Smooth muscle cell (in vitro differentiated cells): ENCODE data around the gene LTBP1. TPM values are rescaled to one million over a fixed set of nuclear protein-coding genes. Genes with fewer than 3 reads are reported as not detected.

Experiments
- DNase-seq: peaks from one replicate; lab custom pipeline; 2025; ENCODE audit not compliant: unreplicated experiment; lab: John Stamatoyannopoulos, UW
- H2AFZ ChIP-seq: fragments of 200-600 bp; sonication (generic); 2 replicates; pipeline ENCODE4 v1.6.0; 2016; ENCODE audit warnings: antibody characterized with exemption, low read depth, mild to moderate bottlenecking
- H3F3A ChIP-seq: fragments of 200-600 bp; sonication (generic); 2 replicates; pipeline ENCODE4 v1.6.0; 2017; ENCODE audit warnings: antibody characterized with exemption, low read depth
- H3K27ac ChIP-seq: fragments of 200-600 bp; sonication (generic); 2 replicates; pipeline ENCODE4 v1.5.1; 2016; ENCODE audit warnings: low read depth, mild to moderate bottlenecking
- H3K27me3 ChIP-seq: fragments of 200-600 bp; sonication (generic); 2 replicates; pipeline ENCODE4 v1.6.1; 2016; ENCODE audit warnings: low read depth, mild to moderate bottlenecking
- H3K36me3 ChIP-seq: fragments of 200-600 bp; sonication (generic); 2 replicates; pipeline ENCODE4 v1.5.1; 2016; ENCODE audit warnings: low read depth
- H3K4me1 ChIP-seq: fragments of 200-600 bp; sonication (generic); 2 replicates; pipeline ENCODE4 v1.5.1; 2016; ENCODE audit warnings: low read depth
- H3K4me2 ChIP-seq: fragments of 200-600 bp; sonication (generic); 2 replicates; pipeline ENCODE4 v1.6.0; 2016; ENCODE audit warnings: mild to moderate bottlenecking
- H3K4me3 ChIP-seq: fragments of 200-600 bp; sonication (generic); 2 replicates; pipeline ENCODE4 v1.5.1; 2016; ENCODE audit warnings: mild to moderate bottlenecking
- H3K79me2 ChIP-seq: fragments of 200-600 bp; sonication (generic); 2 replicates; pipeline ENCODE4 v1.6.0; 2016; ENCODE audit warnings: low read depth, mild to moderate bottlenecking
- H3K9ac ChIP-seq: fragments of 200-600 bp; sonication (generic); 2 replicates; pipeline ENCODE4 v1.6.0; 2016; ENCODE audit warnings: low read depth
- H3K9me3 ChIP-seq: fragments of 200-600 bp; sonication (generic); replicated peaks from 2 replicates; pipeline ENCODE4 v1.5.1; 2016; ENCODE audit warnings: low read depth
- H4K20me1 ChIP-seq: fragments of 200-600 bp; sonication (generic); 2 replicates; pipeline ENCODE4 v1.6.0; 2016; ENCODE audit warnings: low read depth
- CTCF ChIP-seq: fragments of 200-600 bp; sonication (generic); IDR thresholded peaks from 2 replicates; pipeline ENCODE4 v1.5.1; 2017; ENCODE audit warnings: borderline replicate concordance, mild to moderate bottlenecking, antibody characterized with exemption; ENCODE audit not compliant: insufficient read depth, poor library complexity, severe bottlenecking
- WGBS: methylation state at CpG from one replicate; pipeline ENCODE4 v1.1.7; 2016; ENCODE audit warnings: low lambda C conversion rate; 5-methylcytosine and 5-hydroxymethylcytosine counted together
- polyA plus RNA-seq: library from polyadenylated mRNA; unstranded; fragments of >200 nt; fragmentation: Nextera tagmentation; extraction: Ambion mirVana; gene quantifications from 2 replicates; pipeline ENCODE4 v1.2.1, GENCODE V29; 2016
- total RNA-seq: library from RNA; depleted of rRNA; stranded (reverse); fragments of >200 nt; gene quantifications from 2 replicates; pipeline ENCODE4 v1.2.3, GENCODE V29; 2014

Gene LTBP1
- total and polyA plus RNA-seq, 2 experiments from 2014 or later = 146 to 250 TPM

DNA sequence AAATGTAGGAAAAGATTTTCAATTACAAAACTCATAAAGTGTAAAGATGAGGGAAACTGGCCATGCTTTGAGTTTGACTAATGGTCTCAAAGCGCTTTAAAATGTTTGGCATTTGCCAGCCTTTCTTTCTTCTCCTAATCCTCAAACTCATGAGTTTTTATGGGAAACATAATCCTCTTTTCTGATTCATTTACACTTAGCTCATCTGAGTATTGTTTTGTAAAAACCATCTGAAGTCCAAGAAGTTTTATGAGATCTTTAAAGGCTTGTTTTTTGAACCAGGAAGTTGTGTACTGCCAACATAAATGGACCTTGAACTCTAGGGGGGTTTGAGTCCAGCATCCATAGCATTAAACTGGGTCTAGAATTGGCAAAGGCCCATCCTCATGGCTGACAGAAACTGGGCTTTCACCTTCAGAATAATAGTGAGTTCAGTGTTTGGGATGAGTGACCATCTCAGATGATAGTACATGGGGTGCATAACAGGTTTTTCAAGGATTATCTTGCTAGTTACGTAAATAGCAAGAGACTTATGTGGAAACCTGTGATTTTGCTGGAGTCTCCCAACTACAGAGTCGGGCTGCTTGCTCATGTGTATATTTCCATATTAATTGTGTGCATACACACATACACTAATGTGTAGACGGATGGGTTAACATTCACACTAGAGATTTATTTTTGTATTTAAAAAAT lies 3.8 kb upstream of the LTBP1 start:
- Histone ChIP-seq H2AFZ (no peak overlapping the region), H3K79me2 (no peaks in the 10 kb centered on the region), H3F3A (no peaks in the 10 kb centered on the region), H4K20me1 (no peaks in the 10 kb centered on the region), H3K9ac (no peak overlapping the region), H3K4me2 (no peak overlapping the region), H3K4me3 (no peak overlapping the region), H3K27me3 (no peaks in the 10 kb centered on the region), H3K27ac (no peak overlapping the region), H3K9me3 (no peaks in the 10 kb centered on the region), H3K36me3 (no peaks in the 10 kb centered on the region), H3K4me1 (peaks cover 16% of the 10 kb centered on the region)
- TF ChIP-seq CTCF = no peak
- DNase-seq = no peak
- WGBS = 89% methylated on average over 4 of the region's 4 CpGs

- 94% methylated on average over 2 of the region's 2 CpGs for WGBS
Measured at GRCh38 chr2:32945286-32945685, 1.5 kb upstream of the LTBP1 start.

GRCh38 chr2:32947076-32947483 lies 327 bp downstream of the LTBP1 start:
- Histone ChIP-seq H3K4me3 (peak overlapping the region; percentile 95), H3K4me1 (peaks cover 9% of the 10 kb centered on the region), H3F3A (no peaks in the 10 kb centered on the region), H4K20me1 (peaks cover 5% of the 10 kb centered on the region), H3K9me3 (no peaks in the 10 kb centered on the region), H3K27ac (peak overlapping the region; percentile 58), H3K27me3 (no peaks in the 10 kb centered on the region), H3K9ac (peak overlapping the region; percentile 76), H3K4me2 (peak overlapping the region; percentile 96), H3K36me3 (no peaks in the 10 kb centered on the region), H2AFZ (peak overlapping the region; percentile 100), H3K79me2 (no peaks in the 10 kb centered on the region)
- WGBS = no CpG with 5 or more reads among the region's 52 CpGs
- DNase-seq = peak; percentile 40
- TF ChIP-seq CTCF = no peak

More at GRCh38 chr2:32945286-32945685, 1.5 kb upstream of the LTBP1 start:
- H3K9me3 ChIP-seq = no peaks in the 10 kb centered on the region
- H3K4me2 ChIP-seq = no peak overlapping the region
- H3K4me3 ChIP-seq = no peak overlapping the region
- H3F3A ChIP-seq = no peaks in the 10 kb centered on the region
- no peak for DNase-seq
- no peaks in the 10 kb centered on the region for H3K79me2 ChIP-seq
- H2AFZ ChIP-seq = no peak overlapping the region
- peaks cover 9% of the 10 kb centered on the region for H3K4me1 ChIP-seq
- no peaks in the 10 kb centered on the region for H3K27me3 ChIP-seq
- no peak for TF ChIP-seq CTCF
- H3K9ac ChIP-seq = no peak overlapping the region
- H3K36me3 ChIP-seq = no peaks in the 10 kb centered on the region
- no peaks in the 10 kb centered on the region for H4K20me1 ChIP-seq
- H3K27ac ChIP-seq = no peak overlapping the region
